Tibial nerve (tissue), 4 donors: ENCODE measurements around the gene ZCCHC10. TPM values are rescaled to one million over a fixed set of nuclear protein-coding genes. Genes with fewer than 3 reads are reported as not detected.
"Not testable (repeated sequence)": the region's sequence is repeated elsewhere in the genome, so short reads cannot be mapped to it uniquely, and the experiment has no call there.

Experiments used
- DNase-seq, 2 donors: peaks; one replicate each; pipeline ENCODE4 v3.0.0-alpha.2; 2019; ENCODE audit warnings: low spot score in 2 of 2
- H3K27ac ChIP-seq, 4 donors: fragments of 200-600 bp; sonication (generic) in 3 of 4; one replicate each; pipeline ENCODE4 v1.5.1; 2017 to 2019; ENCODE audit warnings: mild to moderate bottlenecking in 1 of 4
- H3K27me3 ChIP-seq, 2 donors: fragments of 200-600 bp; sonication (generic) in 1 of 2; one replicate each; pipeline versions ENCODE4 v1.5.1 to v1.6.0; 2017 to 2019
- H3K36me3 ChIP-seq, 3 donors: fragments of 200-600 bp; sonication (generic); one replicate each; pipeline ENCODE4 v1.5.1; 2018 to 2019
- H3K4me1 ChIP-seq, 4 donors: fragments of 200-600 bp; sonication (generic) in 3 of 4; one replicate each; pipeline ENCODE4 v1.5.1; 2017 to 2019
- H3K4me3 ChIP-seq, 4 donors: fragments of 200-600 bp; sonication (generic) in 3 of 4; one replicate each; pipeline ENCODE4 v1.5.1; 2017 to 2019; ENCODE audit warnings: mild to moderate bottlenecking in 1 of 4, moderate library complexity in 1 of 4
- H3K9me3 ChIP-seq, 4 donors: fragments of 200-600 bp; sonication (generic) in 3 of 4; one replicate each; pipeline ENCODE4 v1.5.1; 2017 to 2019
- CTCF ChIP-seq, 5 experiments: fragments of 200-600 bp in 3 of 5; fragments of 450-650 bp in 2 of 5; sonication (generic) in 3 of 5; IDR thresholded peaks; one replicate each; pipeline ENCODE4 v1.5.1; 2016 to 2019; ENCODE audit warnings: antibody characterized with exemption in 5 of 5, mild to moderate bottlenecking in 3 of 5, moderate library complexity in 2 of 5
- EP300 ChIP-seq, 2 donors: sonication (generic); formaldehyde crosslinking; IDR thresholded peaks; one replicate each; pipeline ENCODE4 v1.6.1; 2017; ENCODE audit warnings: antibody characterized with exemption in 2 of 2, mild to moderate bottlenecking in 1 of 2
- POLR2A ChIP-seq, 2 donors: fragments of 450-650 bp; IDR thresholded peaks; one replicate each; pipeline ENCODE4 v1.6.1; 2017; ENCODE audit warnings: antibody characterized with exemption in 2 of 2, mild to moderate bottlenecking in 2 of 2, moderate library complexity in 2 of 2
- WGBS, 2 donors: methylation state at CpG; one replicate each; pipeline ENCODE4 v1.1.5; 2018; 5-methylcytosine and 5-hydroxymethylcytosine counted together
- total RNA-seq, 4 donors: library from RNA; depleted of rRNA; stranded (reverse); fragments of >200 nt; gene quantifications; one replicate each; pipeline ENCODE4 v1.1.0, GENCODE V29; 2016

Gene ZCCHC10
- total RNA-seq, 4 donors from 2014 or later = 7.4 to 9.0 (median 8.3) TPM

- H3K4me3 ChIP-seq = no peak overlapping the region
- TF ChIP-seq POLR2A (IDR thresholded peaks at IDR 0.05) (no peak), CTCF (IDR thresholded peaks at IDR 0.05) (no peak)
- WGBS, 2 donors = 88 to 91% methylated on average over 1 of the region's 1 CpG
- H3K27ac ChIP-seq = no peak overlapping the region
- H3K36me3 ChIP-seq = no peaks in the 10 kb centered on the region
- no peak for DNase-seq
- H3K27me3 ChIP-seq = no peaks in the 10 kb centered on the region
- H3K4me1 ChIP-seq = no peaks in the 10 kb centered on the region
- H3K9me3 ChIP-seq = no peaks in the 10 kb centered on the region
These were observed 15.6 kb upstream of the ZCCHC10 start for GRCh38 chr5:133041910-133042309.

- H3K36me3 ChIP-seq = no peaks in the 10 kb centered on the region
- H3K9me3 ChIP-seq = no peaks in the 10 kb centered on the region
- 80 to 89% methylated on average over 3 of the region's 3 CpGs for WGBS, 2 donors
- H3K27ac ChIP-seq = no peak overlapping the region
- TF ChIP-seq EP300 (IDR thresholded peaks at IDR 0.05) (no peak), CTCF (IDR thresholded peaks at IDR 0.05) (no peak), POLR2A (IDR thresholded peaks at IDR 0.05) (no peak)
- no peak overlapping the region for H3K4me3 ChIP-seq
- DNase-seq = no peak
- H3K27me3 ChIP-seq = no peaks in the 10 kb centered on the region
- no peaks in the 10 kb centered on the region for H3K4me1 ChIP-seq
These were observed 14.9 kb upstream of the ZCCHC10 start for GRCh38 chr5:133041157-133041784.

- WGBS, 2 donors = 87 to 89% methylated on average over 6 of the region's 6 CpGs
These were observed 10.3 kb upstream of the ZCCHC10 start for GRCh38 chr5:133036677-133037076.

GRCh38 chr5:133035224-133035623 is 8.9 kb upstream of the ZCCHC10 start:
- Histone ChIP-seq H3K27me3 (no peaks in the 10 kb centered on the region), H3K27ac (no peak overlapping the region), H3K9me3 (no peaks in the 10 kb centered on the region), H3K4me1 (no peaks in the 10 kb centered on the region), H3K4me3 (no peak overlapping the region), H3K36me3 (no peaks in the 10 kb centered on the region)
- no peak for TF ChIP-seq CTCF (IDR thresholded peaks at IDR 0.05)
- no peak for TF ChIP-seq EP300 (IDR thresholded peaks at IDR 0.05)
- TF ChIP-seq POLR2A (IDR thresholded peaks at IDR 0.05) = no peak
- WGBS, 2 donors = 67 to 81% methylated on average over 2 of the region's 2 CpGs
- DNase-seq = no peak

More at GRCh38 chr5:133036677-133037076, 10.3 kb upstream of the ZCCHC10 start:
- H3K9me3 ChIP-seq, H3K4me1 ChIP-seq, H3K4me3 ChIP-seq, DNase-seq, H3K36me3 ChIP-seq, H3K27me3 ChIP-seq, H3K27ac ChIP-seq: not testable (repeated sequence)

- DNase-seq = no peak
- H3K9me3 ChIP-seq = no peaks in the 10 kb centered on the region
- no peaks in the 10 kb centered on the region for H3K4me1 ChIP-seq
- H3K27me3 ChIP-seq = no peaks in the 10 kb centered on the region
- H3K4me3 ChIP-seq = no peak overlapping the region
- TF ChIP-seq POLR2A (IDR thresholded peaks at IDR 0.05) = no peak
- TF ChIP-seq EP300 (IDR thresholded peaks at IDR 0.05) = no peak
- TF ChIP-seq CTCF (IDR thresholded peaks at IDR 0.05) = no peak
- WGBS, 2 donors = 84 to 86% methylated on average over 11 of the region's 11 CpGs
- no peak overlapping the region for H3K27ac ChIP-seq
- H3K36me3 ChIP-seq = no peaks in the 10 kb centered on the region
These were observed 7.7 kb upstream of the ZCCHC10 start for GRCh38 chr5:133034064-133034463.
